Activated naive CD8-positive, alpha-beta T cell treated with anti-CD3 and anti-CD28 coated beads, Interleukin-2, amount 50 U/mL, for 16 hours (primary cell): ENCODE data around the gene COBLL1.
"Not testable (repeated sequence)": the region's sequence is repeated elsewhere in the genome, so short reads cannot be mapped to it uniquely, and the experiment has no call there.

Experiments
- DNase-seq: peaks from one replicate; pipeline ENCODE4 v3.0.0-alpha.2; 2020; ENCODE audit warnings: low read depth, low spot score

The COBLL1 gene, protein sequence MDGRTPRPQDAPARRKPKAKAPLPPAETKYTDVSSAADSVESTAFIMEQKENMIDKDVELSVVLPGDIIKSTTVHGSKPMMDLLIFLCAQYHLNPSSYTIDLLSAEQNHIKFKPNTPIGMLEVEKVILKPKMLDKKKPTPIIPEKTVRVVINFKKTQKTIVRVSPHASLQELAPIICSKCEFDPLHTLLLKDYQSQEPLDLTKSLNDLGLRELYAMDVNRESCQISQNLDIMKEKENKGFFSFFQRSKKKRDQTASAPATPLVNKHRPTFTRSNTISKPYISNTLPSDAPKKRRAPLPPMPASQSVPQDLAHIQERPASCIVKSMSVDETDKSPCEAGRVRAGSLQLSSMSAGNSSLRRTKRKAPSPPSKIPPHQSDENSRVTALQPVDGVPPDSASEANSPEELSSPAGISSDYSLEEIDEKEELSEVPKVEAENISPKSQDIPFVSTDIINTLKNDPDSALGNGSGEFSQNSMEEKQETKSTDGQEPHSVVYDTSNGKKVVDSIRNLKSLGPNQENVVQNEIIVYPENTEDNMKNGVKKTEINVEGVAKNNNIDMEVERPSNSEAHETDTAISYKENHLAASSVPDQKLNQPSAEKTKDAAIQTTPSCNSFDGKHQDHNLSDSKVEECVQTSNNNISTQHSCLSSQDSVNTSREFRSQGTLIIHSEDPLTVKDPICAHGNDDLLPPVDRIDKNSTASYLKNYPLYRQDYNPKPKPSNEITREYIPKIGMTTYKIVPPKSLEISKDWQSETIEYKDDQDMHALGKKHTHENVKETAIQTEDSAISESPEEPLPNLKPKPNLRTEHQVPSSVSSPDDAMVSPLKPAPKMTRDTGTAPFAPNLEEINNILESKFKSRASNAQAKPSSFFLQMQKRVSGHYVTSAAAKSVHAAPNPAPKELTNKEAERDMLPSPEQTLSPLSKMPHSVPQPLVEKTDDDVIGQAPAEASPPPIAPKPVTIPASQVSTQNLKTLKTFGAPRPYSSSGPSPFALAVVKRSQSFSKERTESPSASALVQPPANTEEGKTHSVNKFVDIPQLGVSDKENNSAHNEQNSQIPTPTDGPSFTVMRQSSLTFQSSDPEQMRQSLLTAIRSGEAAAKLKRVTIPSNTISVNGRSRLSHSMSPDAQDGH

DNA sequence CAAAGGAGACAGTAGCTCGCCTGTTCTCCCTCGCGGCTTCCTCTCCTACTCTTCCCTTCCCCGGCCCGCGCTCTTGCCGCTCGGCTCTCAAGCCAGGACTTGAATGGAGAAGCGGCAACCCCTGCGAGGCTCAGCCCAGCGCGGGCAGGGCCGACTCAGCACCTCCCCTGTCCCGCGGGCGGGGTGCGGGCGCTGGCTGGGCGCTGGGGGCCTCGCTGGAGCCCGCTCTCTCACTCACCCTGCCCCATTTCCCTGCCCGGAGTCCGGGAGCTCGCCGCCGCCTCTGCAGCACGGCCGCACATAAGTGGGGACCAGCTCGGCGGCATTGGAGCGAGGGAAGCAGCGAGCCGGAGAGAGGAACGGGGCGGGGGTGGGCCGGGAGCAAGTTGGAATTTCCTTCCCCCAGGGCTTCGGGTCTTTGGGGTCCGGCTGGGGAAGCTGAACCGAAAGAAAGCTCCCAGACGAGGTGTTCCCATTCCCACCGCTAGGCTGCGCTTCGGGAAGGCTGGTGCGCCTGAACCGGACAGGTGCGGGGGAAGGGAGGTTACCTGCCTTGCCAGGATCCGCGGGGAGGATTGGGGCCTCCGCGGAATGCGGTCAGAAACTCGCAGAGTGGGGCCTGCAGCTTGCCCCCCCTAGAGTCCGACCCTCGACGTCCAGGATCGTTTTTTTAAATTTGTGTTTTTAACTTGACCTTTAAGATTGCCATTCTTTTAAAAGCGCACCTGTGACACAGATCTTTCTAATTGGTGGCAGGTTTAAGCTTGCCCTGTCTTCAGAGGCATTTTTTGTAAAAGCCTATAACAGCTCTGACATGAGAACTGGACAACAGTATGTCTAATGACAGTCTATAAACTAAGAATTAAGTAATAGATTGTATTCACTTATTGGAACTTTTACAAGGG is at the start of gene COBLL1:
Gene COBLL1, minus strand, starts transcription at position 105 of the 905 bp plus-strand sequence. CDS start 627 bp downstream, outside the sequence.
- DNase-seq: no peak

DNA sequence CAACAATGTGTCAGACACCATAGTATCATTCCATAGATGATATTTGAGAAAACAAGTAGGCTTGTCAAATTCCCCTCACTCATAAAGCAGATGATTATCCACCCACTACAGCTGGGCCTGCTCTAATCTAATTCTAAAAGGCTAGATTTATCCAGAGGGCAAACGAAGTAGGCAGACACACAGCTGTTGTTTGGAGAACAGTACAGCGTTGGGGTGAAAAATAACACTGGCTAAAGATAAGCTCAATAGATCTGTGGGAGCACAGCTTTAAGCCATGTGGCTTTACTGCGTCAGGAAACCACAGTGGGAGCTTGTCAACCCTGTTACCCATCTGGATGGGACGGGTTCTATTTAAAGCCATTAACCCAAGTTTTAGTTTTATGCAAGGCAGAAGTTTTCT is 48.9 kb upstream of the COBLL1 start:
- no peak for DNase-seq

DNA sequence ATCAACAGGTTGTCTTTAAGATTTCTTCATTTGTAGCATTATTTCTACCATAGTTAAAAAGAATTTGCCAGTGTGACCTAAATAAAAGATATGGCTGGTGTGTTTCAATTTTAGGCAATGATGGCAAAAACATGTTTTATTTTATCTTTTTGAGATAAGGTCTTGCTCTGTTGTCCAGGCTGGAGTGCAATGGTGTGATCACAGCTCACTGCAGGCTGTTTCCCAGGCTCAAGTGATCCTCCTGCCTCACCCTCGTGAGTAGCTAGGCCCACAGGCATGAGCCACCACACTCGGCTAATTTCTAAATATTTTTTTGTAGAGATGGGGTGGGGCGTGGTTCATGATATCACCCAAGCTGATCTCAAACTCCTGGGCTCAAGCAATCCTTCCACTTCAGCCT is 47.0 kb upstream of the COBLL1 start:
- no peak for DNase-seq

DNA sequence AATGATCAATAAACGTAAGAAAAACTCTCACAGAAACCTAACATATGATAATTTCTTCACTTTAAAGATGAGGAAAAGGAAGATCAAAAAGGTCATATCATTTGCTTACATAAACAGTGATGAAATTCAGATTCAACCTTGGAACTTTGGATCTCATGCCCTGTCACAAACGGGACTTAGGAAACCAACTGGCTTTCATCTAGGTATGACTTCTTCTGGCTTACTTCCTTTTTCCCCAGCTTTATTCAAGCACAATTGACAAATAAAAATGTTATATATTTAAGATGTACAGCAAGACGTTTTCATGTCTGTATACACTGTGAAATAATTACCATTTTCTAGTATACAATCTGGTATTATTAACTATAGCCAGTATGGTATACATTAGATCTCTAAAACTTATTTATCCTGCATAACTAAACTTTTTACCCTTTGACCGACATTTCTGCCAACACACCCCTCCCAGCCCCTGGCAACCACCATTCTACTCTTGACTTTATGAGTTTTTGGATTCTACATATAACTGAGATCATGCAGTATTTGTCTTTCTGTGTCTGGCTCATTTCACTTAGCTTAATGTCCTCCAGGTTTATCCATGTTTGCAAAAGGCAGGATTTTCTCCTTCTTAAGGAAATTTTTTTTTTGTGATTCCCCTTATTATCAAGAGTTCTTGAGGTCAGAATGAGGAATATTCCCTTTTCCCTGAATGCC is 46.0 kb upstream of the COBLL1 start:
- DNase-seq: no peak

DNA sequence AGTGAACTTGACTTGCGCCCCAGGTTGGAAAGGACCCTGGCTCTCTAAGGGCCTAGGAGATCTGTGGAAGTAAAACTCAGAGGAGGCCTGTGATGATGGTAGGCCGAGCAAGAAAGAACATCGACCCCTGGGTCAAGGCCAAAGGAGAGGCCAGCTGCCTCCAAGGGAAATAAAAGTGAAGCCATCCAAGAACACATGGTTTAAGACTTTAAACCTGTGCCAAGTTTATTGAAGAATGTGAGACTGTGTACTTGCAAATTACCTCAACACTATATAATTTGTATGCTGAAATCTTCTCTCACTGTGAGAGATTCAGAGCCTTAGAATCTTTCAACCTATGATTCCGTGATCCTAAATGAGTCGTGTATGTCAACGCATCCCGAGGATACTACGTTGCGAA is 40.7 kb upstream of the COBLL1 start:
- DNase-seq: no peak

DNA sequence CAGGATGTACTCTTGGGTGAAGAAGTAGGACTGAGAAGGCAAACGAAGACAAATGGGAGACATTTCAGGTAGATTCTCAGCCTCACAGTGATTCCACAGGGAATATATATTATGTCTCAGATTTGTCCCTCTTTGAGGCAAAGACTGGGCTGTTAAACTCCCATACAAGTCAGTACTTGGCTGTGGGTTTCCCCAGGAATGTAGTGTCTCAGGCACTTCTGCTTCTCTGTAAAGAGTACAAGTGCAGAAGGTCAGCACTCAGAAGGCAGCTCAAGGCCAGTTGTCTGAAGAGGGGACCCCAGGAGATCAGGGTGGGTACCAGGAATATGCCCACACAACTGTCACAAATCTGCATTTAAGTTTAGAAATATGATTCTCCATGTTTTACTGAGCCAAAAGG is 39.9 kb upstream of the COBLL1 start:
- no peak for DNase-seq

DNA sequence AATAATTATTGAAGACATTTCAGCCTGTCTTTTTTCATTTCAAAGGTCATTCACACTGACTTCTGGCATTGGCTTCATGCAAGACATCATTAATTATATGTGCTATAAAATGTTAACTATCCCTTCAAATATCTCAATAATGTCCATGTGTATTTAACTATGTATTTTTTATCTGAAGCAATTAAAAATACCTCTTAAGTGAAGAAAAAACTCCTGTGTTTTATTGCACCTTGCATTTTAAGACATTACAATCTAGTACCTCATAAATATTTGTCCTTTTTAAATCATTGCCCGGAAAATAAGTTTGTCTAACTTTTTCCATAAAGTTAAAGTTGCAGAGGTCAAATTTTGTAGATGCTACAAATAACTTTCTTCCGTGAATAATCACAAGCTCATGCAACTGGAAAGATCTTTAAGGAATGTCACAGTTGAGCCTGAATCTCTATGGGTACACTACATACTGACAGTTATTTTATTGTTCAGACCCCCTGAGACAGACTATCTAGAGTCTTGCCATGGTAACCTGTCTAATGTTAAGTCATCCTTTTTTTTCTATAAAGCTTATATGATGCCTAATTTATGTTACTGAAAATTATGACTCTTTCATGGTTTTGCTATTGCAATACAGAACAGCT is 38.4 kb upstream of the COBLL1 start:
- DNase-seq: no peak

DNA sequence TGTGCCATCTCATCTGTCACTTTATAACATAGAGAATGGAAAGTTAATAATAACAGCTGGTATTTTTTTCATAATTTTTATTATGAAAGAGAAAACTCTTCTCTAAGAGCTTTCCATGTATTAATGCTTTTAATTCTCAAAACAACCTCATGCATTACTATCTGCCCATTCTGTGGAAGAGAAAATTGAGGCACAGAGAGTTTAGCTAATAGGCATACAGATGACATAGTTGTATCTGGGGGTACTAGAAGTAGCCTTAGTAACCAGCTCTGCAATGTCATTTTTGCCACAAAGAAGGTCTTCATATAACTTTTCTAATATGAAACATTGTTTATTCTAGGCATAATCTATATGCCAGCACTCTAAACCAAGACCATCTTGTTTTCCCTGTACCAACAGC is 36.3 kb upstream of the COBLL1 start:
- no peak for DNase-seq

DNA sequence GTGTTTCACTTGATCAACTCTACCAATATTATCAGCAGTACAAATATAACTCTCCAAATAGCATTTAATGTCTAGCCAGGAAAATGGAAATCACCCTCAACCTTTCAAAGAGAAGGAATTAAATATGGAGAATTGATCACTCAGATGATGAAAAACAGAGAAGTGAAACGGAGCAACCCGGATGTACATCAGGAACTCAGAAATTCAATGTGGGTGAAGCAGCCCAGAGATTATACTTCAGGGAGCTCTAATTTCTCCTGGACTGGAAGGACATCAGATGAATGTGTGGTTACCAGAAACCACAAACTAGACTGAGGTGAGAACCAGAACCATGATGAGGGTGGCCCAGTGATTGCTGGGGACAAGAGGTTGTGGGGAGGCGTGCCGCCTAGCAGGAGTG is 35.5 kb upstream of the COBLL1 start:
- no peak for DNase-seq

DNA sequence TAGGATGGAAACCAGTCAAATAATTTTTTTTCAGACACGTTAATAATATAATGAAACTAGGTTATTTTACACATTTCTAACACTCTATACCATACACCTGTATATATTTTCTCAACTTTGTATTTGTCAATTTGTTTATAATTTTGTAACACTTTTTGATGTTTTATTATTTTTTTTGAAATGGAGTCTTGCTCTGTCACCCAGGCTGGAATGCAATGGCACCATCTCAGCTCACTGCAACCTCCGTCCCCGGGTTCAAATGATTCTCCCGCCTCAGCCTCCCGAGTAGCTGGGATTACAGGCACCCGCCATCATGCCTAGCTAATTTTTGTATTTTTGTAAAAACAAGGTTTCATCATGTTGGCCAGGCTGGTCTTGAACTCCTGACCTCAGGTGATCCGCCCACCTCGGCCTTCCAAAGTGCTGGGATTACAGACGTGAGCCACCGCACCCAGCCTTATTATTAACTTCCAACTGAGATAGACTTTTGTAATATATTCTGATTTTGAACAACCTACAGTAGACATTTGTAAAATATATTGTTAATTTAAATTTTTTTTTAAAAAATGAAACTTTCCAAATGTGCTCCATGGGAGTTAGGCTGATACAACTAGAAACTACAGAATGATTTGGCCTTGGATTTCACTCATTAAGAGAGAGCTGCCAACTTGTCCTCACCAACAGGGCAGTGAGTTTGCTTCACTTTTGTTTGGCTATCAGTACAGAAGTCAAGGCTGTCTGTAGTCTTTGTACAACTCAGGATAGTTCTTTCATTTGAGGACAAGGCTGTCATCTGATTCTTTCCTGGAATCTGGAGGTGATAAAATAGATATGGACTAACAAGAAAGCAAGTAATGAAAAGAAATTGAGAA is 33.9 kb upstream of the COBLL1 start:
- DNase-seq: no peak

DNA sequence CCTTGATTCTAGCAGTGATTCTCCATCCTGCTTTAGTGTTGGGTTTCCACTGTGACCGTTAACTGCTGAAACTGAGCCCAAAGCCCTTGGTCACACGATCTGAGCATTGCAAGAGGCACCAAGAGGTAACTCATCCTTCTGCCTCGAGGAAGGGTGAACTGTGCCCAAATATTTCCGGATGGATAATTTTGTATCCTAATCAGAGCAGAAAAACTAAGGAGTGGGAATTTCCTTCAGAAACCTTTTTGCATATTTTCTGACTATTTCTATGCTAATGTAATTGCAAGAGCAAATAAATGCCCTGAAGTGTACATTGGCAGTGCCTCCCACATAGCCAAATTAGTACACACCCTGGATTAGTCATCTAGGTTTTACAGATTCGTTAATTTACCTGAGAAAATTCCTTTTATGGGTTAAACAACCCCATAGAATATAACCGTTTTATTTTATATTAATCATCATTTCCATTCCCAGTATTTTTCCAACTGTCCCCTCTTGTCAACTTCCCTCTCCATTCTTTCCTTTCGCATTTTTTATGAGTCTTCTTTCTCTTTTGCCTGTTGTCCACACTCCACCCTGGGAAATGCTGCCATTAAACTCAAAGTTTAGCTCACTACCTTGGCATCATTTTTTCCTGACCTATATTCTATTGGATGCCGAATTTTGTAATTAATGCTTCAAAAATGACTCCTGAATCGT is 31.7 kb upstream of the COBLL1 start:
- DNase-seq: no peak

DNA sequence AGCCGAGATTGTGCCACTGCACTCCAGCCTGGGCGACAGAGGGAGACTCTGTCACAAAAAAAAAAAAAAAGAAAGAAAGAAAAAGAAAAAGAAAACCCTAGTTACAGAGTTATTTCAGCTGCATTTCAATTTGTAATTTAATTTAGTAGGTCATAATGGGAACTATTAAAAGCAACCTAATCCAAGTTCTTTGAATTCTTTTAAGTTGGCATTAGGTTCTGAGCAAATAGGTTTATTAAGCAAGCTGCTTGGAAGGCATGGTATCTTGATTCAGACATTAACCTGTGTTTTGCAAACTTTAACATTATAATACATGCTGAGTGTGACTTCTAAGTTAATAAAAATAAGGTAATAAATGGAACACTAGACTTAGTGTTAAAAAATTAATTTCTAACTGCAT is 29.8 kb upstream of the COBLL1 start:
- DNase-seq: no peak

DNA sequence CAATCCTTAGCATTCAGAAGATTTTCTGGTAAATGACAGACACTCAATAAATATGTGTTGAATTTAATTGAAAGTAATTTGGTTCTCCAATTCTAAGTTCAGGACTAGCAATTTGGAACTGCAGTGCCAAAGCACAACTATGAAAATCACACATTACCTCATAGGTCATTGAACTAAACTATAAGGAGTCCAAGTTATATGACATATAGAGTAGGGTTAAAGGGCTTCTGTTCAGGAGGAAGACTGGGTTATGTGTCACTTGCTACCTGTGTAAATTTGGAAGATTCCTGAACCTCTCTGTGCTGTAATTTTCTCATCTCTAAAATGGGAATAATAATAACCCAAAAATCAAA is 27.8 kb upstream of the COBLL1 start:
- DNase-seq: no peak

DNA sequence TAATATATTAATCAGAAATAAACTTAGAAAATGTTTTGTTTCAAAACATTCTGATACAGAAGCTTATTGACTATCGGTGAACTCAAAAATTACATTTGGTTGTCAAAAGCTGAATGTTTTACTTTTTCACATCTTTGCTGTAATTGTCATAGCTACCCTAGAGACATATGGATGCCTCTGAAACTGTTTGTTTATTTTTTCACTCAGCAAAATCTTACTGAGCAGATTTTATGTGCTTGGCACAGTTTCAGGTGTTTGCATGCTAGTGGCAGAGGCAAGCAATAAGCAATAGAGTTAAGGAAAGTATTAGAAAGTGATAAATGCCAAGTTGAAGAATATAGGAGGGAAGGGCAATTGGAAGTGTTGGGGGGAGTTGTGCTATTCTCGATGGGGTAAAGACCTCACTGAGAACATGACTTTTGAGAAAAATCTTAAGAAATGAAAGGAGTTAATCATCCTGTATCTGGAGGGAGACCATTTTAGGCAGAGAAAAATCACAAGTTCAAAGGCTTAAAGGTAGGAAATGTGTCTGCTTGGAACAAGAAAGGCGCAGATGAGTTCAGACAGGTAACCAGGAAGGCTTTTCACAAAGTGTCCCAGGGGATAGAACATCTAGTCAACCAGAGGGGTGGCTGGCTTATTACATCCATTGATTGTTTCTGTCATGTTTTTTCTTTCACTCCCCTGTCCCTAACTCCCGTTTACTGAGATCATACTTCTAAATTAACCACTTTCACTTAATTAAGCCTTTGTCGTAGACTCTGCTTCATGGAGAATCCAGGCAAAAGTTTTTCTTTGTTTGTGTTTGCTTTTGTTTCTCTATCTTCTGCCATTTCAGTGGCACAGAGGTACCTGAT is 27.2 kb upstream of the COBLL1 start:
- DNase-seq: no peak

DNA sequence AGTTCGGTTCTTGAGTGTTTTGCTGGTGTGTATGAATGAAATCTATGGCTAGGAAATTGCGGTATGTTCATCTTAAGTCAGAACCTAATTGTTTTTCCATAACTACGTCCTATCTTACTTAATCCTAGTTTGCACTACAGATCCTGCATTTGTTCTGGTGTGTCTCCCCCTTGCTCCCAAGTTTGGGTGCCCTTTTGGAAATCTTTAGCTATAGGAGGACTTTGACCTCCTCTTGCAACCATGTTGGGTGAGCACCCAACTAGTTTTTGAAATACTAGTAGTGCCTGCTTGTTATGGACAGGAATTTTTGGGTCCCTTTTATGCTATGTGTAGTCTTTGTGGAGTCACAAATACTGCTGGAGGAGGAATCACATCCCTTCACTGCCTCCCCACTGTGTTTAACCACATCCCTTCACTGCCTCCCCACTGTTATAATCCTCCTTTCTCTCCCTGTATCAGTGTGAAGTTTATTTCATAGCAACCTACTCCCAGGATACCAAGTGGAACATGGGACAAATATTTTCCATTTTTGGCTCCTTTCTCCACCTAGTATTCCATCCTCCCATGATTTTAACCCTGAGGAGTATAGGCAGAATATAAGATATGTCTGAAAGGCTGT is 26.3 kb upstream of the COBLL1 start:
- no peak for DNase-seq

DNA sequence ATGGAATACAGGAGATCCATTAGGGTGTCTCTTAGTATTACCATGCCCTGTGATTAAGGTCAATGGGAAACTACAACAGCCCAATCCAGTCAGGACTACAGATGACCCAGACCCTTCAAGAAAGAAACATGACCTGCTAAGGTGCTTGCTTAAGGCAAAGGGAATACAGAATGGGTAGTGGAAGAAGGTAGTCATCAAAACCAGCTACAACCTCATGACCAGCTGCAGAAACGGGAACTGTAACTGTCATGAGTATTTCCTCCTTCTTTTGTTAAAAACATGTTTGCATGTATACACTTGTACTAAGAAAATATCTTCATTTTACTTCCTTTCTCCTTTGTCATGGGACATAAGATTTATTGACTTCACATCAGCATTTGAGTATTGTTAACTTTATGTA is 24.8 kb upstream of the COBLL1 start:
- DNase-seq: not testable (repeated sequence)

DNA sequence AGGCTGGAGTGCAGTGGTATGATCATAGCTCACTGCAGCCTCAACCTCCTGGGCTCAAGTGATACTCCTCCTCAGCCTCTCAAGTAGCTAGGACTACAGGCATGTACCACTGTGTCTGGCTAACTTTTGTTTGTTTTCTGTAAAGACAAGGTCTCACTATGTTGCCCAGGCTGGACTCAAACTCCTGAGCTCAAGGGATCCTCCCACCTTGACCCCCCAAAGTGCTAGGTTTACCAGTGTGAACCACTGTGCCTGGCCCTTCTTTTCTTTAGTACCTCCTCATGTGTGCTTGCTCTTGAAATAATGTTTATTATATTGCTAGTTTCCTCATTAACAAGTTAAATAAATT is 19.0 kb upstream of the COBLL1 start:
- DNase-seq: no peak
